CD4-positive, alpha-beta T cell (primary cell): ENCODE results near the gene SLC22A8. TPM values are rescaled to one million over a fixed set of nuclear protein-coding genes. Genes with fewer than 3 reads are reported as not detected.

ENCODE experiments used
- ATAC-seq: fragments of 200-7000 bp; cut with Tn5 transposase; one replicate; pipeline ENCODE4 v1.10.0; 2022; ENCODE audit warnings: mild to moderate bottlenecking; ENCODE audit not compliant: poor library complexity
- CTCF ChIA-PET: fragments of 350-600 bp; sonication (Branson Sonifier 250); formaldehyde crosslinking; loops from one replicate; lab custom pipeline; 2021; ENCODE audit warnings: antibody characterized with exemption, inconsistent platforms; lab: Charles Lee
- POLR2A ChIA-PET: fragments of 350-600 bp; sonication (Branson Sonifier 250); formaldehyde crosslinking; loops from one replicate; lab custom pipeline; 2021; ENCODE audit warnings: antibody characterized with exemption, inconsistent platforms; lab: Charles Lee
- DNase-seq, 14 experiments: peaks; one replicate each; pipeline ENCODE4 v3.0.0-alpha.2; 2013 to 2020; ENCODE audit warnings: mixed read lengths in 2 of 14
- H3K27ac ChIP-seq, 2 donors: one replicate each; pipeline versions ENCODE4 v1.5.1 to v1.7.0; 2013; ENCODE audit warnings: low read length in 2 of 2, low read depth in 1 of 2, mild to moderate bottlenecking in 1 of 2
- H3K27me3 ChIP-seq, 2 experiments: 1 replicate in 1 of 2; 2 replicates in 1 of 2; pipeline versions ENCODE4 v1.6.1 to v1.7.0; 2013; ENCODE audit warnings: low read length in 2 of 2, control low read depth in 1 of 2, mild to moderate bottlenecking in 1 of 2, moderate library complexity in 1 of 2; ENCODE audit not compliant: insufficient read depth in 2 of 2, control insufficient read depth in 1 of 2
- H3K36me3 ChIP-seq: one replicate; pipeline ENCODE4 v1.6.1; 2013; ENCODE audit warnings: low read length, control low read depth; ENCODE audit not compliant: insufficient read depth
- H3K4me1 ChIP-seq: one replicate; pipeline ENCODE4 v1.6.1; 2013; ENCODE audit warnings: low read length, control low read depth; ENCODE audit not compliant: insufficient read depth
- H3K4me3 ChIP-seq: one replicate; pipeline ENCODE4 v1.5.1; 2013; ENCODE audit warnings: mild to moderate bottlenecking, low read length, moderate library complexity
- H3K9me3 ChIP-seq, 2 experiments: 1 replicate in 1 of 2; 2 replicates in 1 of 2; pipeline versions ENCODE4 v1.6.1 to v1.7.0; 2013; ENCODE audit warnings: low read length in 2 of 2, mild to moderate bottlenecking in 2 of 2, control low read depth in 1 of 2, moderate library complexity in 1 of 2; ENCODE audit not compliant: control insufficient read depth in 1 of 2, insufficient read depth in 1 of 2
- H3K27ac Mint-ChIP-seq: one replicate; pipeline ENCODE4 v1.8.0; 2020; ENCODE audit warnings: mixed read lengths
- H3K27me3 Mint-ChIP-seq: one replicate; pipeline ENCODE4 v1.8.0; 2021; ENCODE audit warnings: mixed read lengths
- H3K36me3 Mint-ChIP-seq: one replicate; pipeline ENCODE4 v1.8.0; 2021; ENCODE audit warnings: low read depth, mixed read lengths
- H3K4me1 Mint-ChIP-seq: one replicate; pipeline ENCODE4 v1.8.0; 2021; ENCODE audit warnings: low read depth, mixed read lengths
- H3K4me3 Mint-ChIP-seq: one replicate; pipeline ENCODE4 v1.8.0; 2020; ENCODE audit warnings: mild to moderate bottlenecking, mixed read lengths
- H3K9me3 Mint-ChIP-seq: one replicate; pipeline ENCODE4 v1.8.0; 2020; ENCODE audit warnings: mixed read lengths
- CTCF ChIP-seq: fragments of 200-600 bp; IDR thresholded peaks from one replicate; pipeline ENCODE4 v1.8.0; 2022; ENCODE audit warnings: antibody characterized with exemption, mild to moderate bottlenecking
- intact Hi-C, 2 experiments: fragments of 100-400 bp; cut with DNase I in 1 of 2; cut with micrococcal nuclease in 1 of 2; formaldehyde crosslinking; loops; one replicate each; pipeline versions ENCODE4 v1.15.1 to v1.9.0; 2023 to 2025; cut with DNase I, micrococcal nuclease
- total RNA-seq, 174 experiments: library from RNA in 2 of 174; stranded (reverse) in 2 of 174; gene quantifications; one replicate each; pipeline ENCODE4 v1.2.3 and lab custom pipeline; 2021 to 2026

SLC22A8 gene
- total RNA-seq, 2 experiments from 2014 or later = not detected

GRCh38 chr11:62988276-62988675 is 27.4 kb downstream of the SLC22A8 start:
- no peak overlapping the region for H3K4me3 Mint-ChIP-seq
- Histone ChIP-seq H3K4me3 (no peak overlapping the region), H3K27ac (no peak overlapping the region), H3K27me3 (no peaks in the 10 kb centered on the region), H3K4me1 (no peaks in the 10 kb centered on the region), H3K9me3 (no peaks in the 10 kb centered on the region), H3K36me3 (no peaks in the 10 kb centered on the region)
- DNase-seq (no peak), ATAC-seq (no peak)
- H3K27ac Mint-ChIP-seq = no peak overlapping the region
- intact Hi-C loops = no loop called here
- ChIA-PET POLR2A (no interaction called here), CTCF (no interaction called here)
- H3K27me3 Mint-ChIP-seq = peaks cover 29% of the 10 kb centered on the region
- H3K4me1 Mint-ChIP-seq = no peaks in the 10 kb centered on the region
- no peaks in the 10 kb centered on the region for H3K9me3 Mint-ChIP-seq
- no peaks in the 10 kb centered on the region for H3K36me3 Mint-ChIP-seq
- no peak for TF ChIP-seq CTCF

DNA sequence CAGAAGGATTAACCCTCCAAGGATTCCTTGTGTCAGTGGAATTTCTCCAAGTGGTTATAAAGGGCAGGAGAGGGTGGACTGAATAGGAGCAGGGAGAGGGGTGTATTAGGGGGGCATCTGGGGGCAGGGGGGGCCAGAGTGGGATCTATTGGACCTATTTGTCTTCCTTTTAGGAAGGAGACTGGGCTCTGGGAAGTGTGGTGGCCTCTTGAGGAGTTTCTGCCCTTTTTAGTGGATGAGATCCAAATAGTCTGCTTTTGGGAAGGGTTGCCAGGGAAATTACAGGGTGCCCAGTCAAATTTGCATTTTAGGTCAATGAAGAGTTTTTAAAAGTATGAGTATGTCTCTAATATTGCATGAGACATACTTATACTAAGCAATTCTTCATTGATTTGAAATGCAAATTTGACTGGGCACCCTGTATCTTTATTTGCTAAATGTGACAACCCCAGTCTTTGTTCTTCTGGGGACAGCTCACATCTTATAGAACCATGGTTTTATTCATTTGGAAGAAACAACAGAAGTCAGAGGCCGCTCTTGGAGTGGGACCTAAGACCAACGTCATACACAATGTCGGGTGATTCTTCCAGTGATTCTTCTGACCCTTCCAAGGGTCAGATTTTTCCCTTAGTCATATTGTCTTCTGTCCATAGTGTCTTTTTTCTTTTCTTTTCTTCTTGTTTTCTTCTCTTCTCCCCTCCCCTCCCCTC is 30.4 kb downstream of the SLC22A8 start:
- Histone ChIP-seq H3K9me3 (no peaks in the 10 kb centered on the region), H3K27ac (no peak overlapping the region), H3K27me3 (no peaks in the 10 kb centered on the region), H3K4me1 (no peaks in the 10 kb centered on the region), H3K36me3 (no peaks in the 10 kb centered on the region), H3K4me3 (no peak overlapping the region)
- intact Hi-C loops = no loop called here
- ATAC-seq (no peak), DNase-seq (no peak)
- H3K4me3 Mint-ChIP-seq = no peak overlapping the region
- ChIA-PET CTCF (no interaction called here), POLR2A (no interaction called here)
- H3K9me3 Mint-ChIP-seq = no peaks in the 10 kb centered on the region
- no peak overlapping the region for H3K27ac Mint-ChIP-seq
- no peaks in the 10 kb centered on the region for H3K4me1 Mint-ChIP-seq
- H3K36me3 Mint-ChIP-seq = no peaks in the 10 kb centered on the region
- TF ChIP-seq CTCF = no peak
- H3K27me3 Mint-ChIP-seq = peaks cover 20% of the 10 kb centered on the region

GRCh38 chr11:62984451-62984991 is 31.1 kb downstream of the SLC22A8 start, which contains the start of gene SLC22A6:
Gene SLC22A6 (minus strand): TSS chr11:62984967. CDS start chr11:62984690, 277 bp downstream.
- H3K4me1 ChIP-seq = no peaks in the 10 kb centered on the region
- no peaks in the 10 kb centered on the region for H3K9me3 ChIP-seq
- no peaks in the 10 kb centered on the region for H3K36me3 ChIP-seq
- no peak within 1 kb of the TSS for H3K4me3 ChIP-seq
- ATAC-seq = no peak
- no peak for DNase-seq
- no peak within 1 kb of the TSS for H3K4me3 Mint-ChIP-seq
- POLR2A ChIA-PET = no interaction called here
- TF ChIP-seq CTCF = no peak
- no peak within 1 kb of the TSS for H3K27ac Mint-ChIP-seq
- no peaks in the 10 kb centered on the region for H3K36me3 Mint-ChIP-seq
- H3K4me1 Mint-ChIP-seq = no peaks in the 10 kb centered on the region
- no peak within 1 kb of the TSS for H3K27ac ChIP-seq
- peaks cover 20% of the 10 kb centered on the region for H3K27me3 Mint-ChIP-seq
- CTCF ChIA-PET = no interaction called here
- intact Hi-C loops = no loop called here
- H3K9me3 Mint-ChIP-seq = no peaks in the 10 kb centered on the region
- no peaks in the 10 kb centered on the region for H3K27me3 ChIP-seq
